Measurements from ENCODE around the gene SPTLC3. TPM values are rescaled to one million over a fixed set of nuclear protein-coding genes. Genes with fewer than 3 reads are reported as not detected.

The SPTLC3 gene
- total and polyA plus RNA-seq, 2 of the 13 experiments (the other 11 are each of a cell fraction or from before 2014, with no cell fraction given) = 20.5 to 95.6 TPM

GRCh38 chr20:13059398-13060136 lies 50.8 kb downstream of the SPTLC3 start (continued):
- TF ChIP-seq HES4 (CRISPR knock-in tag; IDR thresholded peaks at IDR 0.05; ENCODE audit: borderline replicate concordance) (no peak), RFXANK (CRISPR knock-in tag; IDR thresholded peaks at IDR 0.05) (no peak), ZSCAN5A (CRISPR knock-in tag; IDR thresholded peaks at IDR 0.05; ENCODE audit: borderline replicate concordance) (no peak), MATR3 (CRISPR knock-in tag; IDR thresholded peaks at IDR 0.05) (no peak), RCOR2 (CRISPR knock-in tag; IDR thresholded peaks at IDR 0.05) (no peak), HCFC1 (IDR thresholded peaks at IDR 0.05; ENCODE audit: low read depth, low read length) (no peak), NAIF1 (CRISPR knock-in tag; IDR thresholded peaks at IDR 0.05; ENCODE audit: borderline replicate concordance) (no peak), SMAD9 (CRISPR knock-in tag; IDR thresholded peaks at IDR 0.05) (peak; percentile 90; the same call in 1 of the 2 replicates), ZNF280B (CRISPR knock-in tag; IDR thresholded peaks at IDR 0.05; ENCODE audit: borderline replicate concordance) (no peak), IRF9 (CRISPR knock-in tag; IDR thresholded peaks at IDR 0.05; ENCODE audit: borderline replicate concordance) (no peak), ATF1 (CRISPR knock-in tag; IDR thresholded peaks at IDR 0.05) (no peak), DNMT3B (CRISPR knock-in tag; conservative IDR thresholded peaks at IDR 0.05) (no peak), PBX3 (CRISPR knock-in tag; IDR thresholded peaks at IDR 0.05; ENCODE audit: borderline replicate concordance) (no peak), ZNF563 (CRISPR knock-in tag; IDR thresholded peaks at IDR 0.05) (no peak), SAFB2 (CRISPR knock-in tag; IDR thresholded peaks at IDR 0.05; ENCODE audit: borderline replicate concordance, low read depth) (no peak), ZFP41 (CRISPR knock-in tag; IDR thresholded peaks at IDR 0.05; ENCODE audit: borderline replicate concordance) (no peak), FOXO4 (CRISPR knock-in tag; conservative IDR thresholded peaks at IDR 0.05) (0 out of 2 replicates have a peak, but pooled peaks have one; percentile 94), ZFP36 (IDR thresholded peaks at IDR 0.05; ENCODE audit: borderline replicate concordance, low read depth, low read length, partially characterized antibody) (no peak)
- TF ChIP-seq, protein P1, sequence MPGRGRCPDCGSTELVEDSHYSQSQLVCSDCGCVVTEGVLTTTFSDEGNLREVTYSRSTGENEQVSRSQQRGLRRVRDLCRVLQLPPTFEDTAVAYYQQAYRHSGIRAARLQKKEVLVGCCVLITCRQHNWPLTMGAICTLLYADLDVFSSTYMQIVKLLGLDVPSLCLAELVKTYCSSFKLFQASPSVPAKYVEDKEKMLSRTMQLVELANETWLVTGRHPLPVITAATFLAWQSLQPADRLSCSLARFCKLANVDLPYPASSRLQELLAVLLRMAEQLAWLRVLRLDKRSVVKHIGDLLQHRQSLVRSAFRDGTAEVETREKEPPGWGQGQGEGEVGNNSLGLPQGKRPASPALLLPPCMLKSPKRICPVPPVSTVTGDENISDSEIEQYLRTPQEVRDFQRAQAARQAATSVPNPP (CRISPR knock-in tag; IDR thresholded peaks at IDR 0.05) = no peak
- TF ChIP-seq, protein P2, sequence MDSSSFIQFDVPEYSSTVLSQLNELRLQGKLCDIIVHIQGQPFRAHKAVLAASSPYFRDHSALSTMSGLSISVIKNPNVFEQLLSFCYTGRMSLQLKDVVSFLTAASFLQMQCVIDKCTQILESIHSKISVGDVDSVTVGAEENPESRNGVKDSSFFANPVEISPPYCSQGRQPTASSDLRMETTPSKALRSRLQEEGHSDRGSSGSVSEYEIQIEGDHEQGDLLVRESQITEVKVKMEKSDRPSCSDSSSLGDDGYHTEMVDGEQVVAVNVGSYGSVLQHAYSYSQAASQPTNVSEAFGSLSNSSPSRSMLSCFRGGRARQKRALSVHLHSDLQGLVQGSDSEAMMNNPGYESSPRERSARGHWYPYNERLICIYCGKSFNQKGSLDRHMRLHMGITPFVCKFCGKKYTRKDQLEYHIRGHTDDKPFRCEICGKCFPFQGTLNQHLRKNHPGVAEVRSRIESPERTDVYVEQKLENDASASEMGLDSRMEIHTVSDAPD (CRISPR knock-in tag; IDR thresholded peaks at IDR 0.05) = peak; percentile 82
